Measurements from ENCODE around the gene ESF1.

The ESF1 gene

GRCh38 chr20:13736436-13737191 is 48.1 kb downstream of the ESF1 start:
- no peak for DNase-seq

GRCh38 chr20:13735826-13736225 is 48.9 kb downstream of the ESF1 start:
- DNase-seq: no peak

GRCh38 chr20:13723011-13723410 is 61.7 kb downstream of the ESF1 start:
- no peak for DNase-seq

- DNase-seq: no peak
Measured at GRCh38 chr20:13718171-13718570, 66.5 kb downstream of the ESF1 start.

GRCh38 chr20:13717631-13718044 is 67.1 kb downstream of the ESF1 start:
- no peak for DNase-seq

- DNase-seq: no peak
Measured at GRCh38 chr20:13715171-13715570, 69.5 kb downstream of the ESF1 start.

GRCh38 chr20:13708234-13708633 is 76.5 kb downstream of the ESF1 start:
- DNase-seq: no peak

GRCh38 chr20:13703265-13703664 is 81.5 kb downstream of the ESF1 start:
- no peak for DNase-seq

GRCh38 chr20:13701486-13701885 is 83.2 kb downstream of the ESF1 start:
- DNase-seq: no peak

GRCh38 chr20:13700761-13701160 is 84.0 kb downstream of the ESF1 start:
- no peak for DNase-seq

- no peak for DNase-seq
Measured at GRCh38 chr20:13694420-13695150, 90.1 kb downstream of the ESF1 start.

GRCh38 chr20:13692802-13693736 is 91.7 kb downstream of the ESF1 start:
- no peak for DNase-seq

- DNase-seq: no peak
Measured at GRCh38 chr20:13690943-13691342, 93.8 kb downstream of the ESF1 start.

GRCh38 chr20:13687815-13688214 is 96.9 kb downstream of the ESF1 start:
- no peak for DNase-seq

- no peak for DNase-seq
Measured at GRCh38 chr20:13685623-13686022, 99.1 kb downstream of the ESF1 start.

- DNase-seq: no peak
Measured at GRCh38 chr20:13684566-13685222, 100.0 kb downstream of the ESF1 start.

- no peak for DNase-seq
Measured at GRCh38 chr20:13683833-13684232, 100.9 kb downstream of the ESF1 start.

GRCh38 chr20:13681248-13682125 is 103.2 kb downstream of the ESF1 start:
- no peak for DNase-seq

GRCh38 chr20:13678944-13679343 is 105.8 kb downstream of the ESF1 start:
- DNase-seq: no peak

- no peak for DNase-seq
Measured at GRCh38 chr20:13677241-13677640, 107.5 kb downstream of the ESF1 start.

GRCh38 chr20:13676682-13677081 is 108.0 kb downstream of the ESF1 start:
- DNase-seq: no peak

GRCh38 chr20:13672690-13673089 is 112.0 kb downstream of the ESF1 start:
- DNase-seq: no peak

All from DMS79 (cell line).